ENCODE results near the gene OR11H6.

The OR11H6 gene

GRCh38 chr14:20195911-20196310 lies 27.6 kb upstream of the OR11H6 start:
- no peak overlapping the region for H2AK5ac ChIP-seq (ENCODE audit: low read length, severe bottlenecking)
- H4K91ac ChIP-seq (ENCODE audit: low read length), result no peak overlapping the region
- no peak overlapping the region for H2BK5ac ChIP-seq (ENCODE audit: low read depth, low read length, poor library complexity, severe bottlenecking)
- H3K27ac ChIP-seq (ENCODE audit: low read length, poor library complexity, severe bottlenecking), result no peak overlapping the region
- no peak overlapping the region for H4K8ac ChIP-seq (ENCODE audit: low read length)
- H2AFZ ChIP-seq (ENCODE audit: low read depth, low read length), result no peak overlapping the region
- 32% methylated on average over 2 of the region's 2 CpGs for WGBS
- H3K9ac ChIP-seq (ENCODE audit: low read length), result no peak overlapping the region
- no peak overlapping the region for H2BK120ac ChIP-seq (ENCODE audit: low read depth, low read length)
- H3K36me3 ChIP-seq (ENCODE audit: control insufficient read depth in 1 of 2, insufficient read depth in 2 of 2, low read depth in 1 of 2, low read length in 2 of 2), result no peaks in the 10 kb centered on the region
- no peak overlapping the region for H3K14ac ChIP-seq (ENCODE audit: low read length in 2 of 2)
- DNase-seq, result no peak
- H2BK12ac ChIP-seq (ENCODE audit: low read length in 2 of 2), result no peak overlapping the region
- no peaks in the 10 kb centered on the region for H3K4me1 ChIP-seq (ENCODE audit: control insufficient read depth, insufficient read depth, low read depth, low read length)
- H3K4me2 ChIP-seq (ENCODE audit: low read length, poor library complexity, severe bottlenecking), result no peak overlapping the region
- no peak overlapping the region for H3K4ac ChIP-seq (ENCODE audit: low read depth in 1 of 2, low read length in 2 of 2)
- no peak overlapping the region for H3K18ac ChIP-seq (ENCODE audit: low read depth in 1 of 2, low read length in 2 of 2)
- no peaks in the 10 kb centered on the region for H3K79me1 ChIP-seq (replicated peaks; ENCODE audit: low read length, poor library complexity, severe bottlenecking)
- no peak overlapping the region for H3K4me3 ChIP-seq (ENCODE audit: insufficient read depth in 1 of 2, low read depth in 1 of 2, low read length in 2 of 2)
- no peaks in the 10 kb centered on the region for H3K9me3 ChIP-seq (ENCODE audit: control insufficient read depth, low read length)
- no peak overlapping the region for H2BK15ac ChIP-seq (ENCODE audit: low read depth, poor library complexity, severe bottlenecking)
- H3K27me3 ChIP-seq (ENCODE audit: control insufficient read depth in 1 of 2, insufficient read depth in 1 of 2, low read length in 2 of 2), result peaks cover 0 to 2% of the 10 kb centered on the region in 2 experiments
- H3K23ac ChIP-seq (ENCODE audit: low read length in 2 of 2), result no peak overlapping the region

- no peaks in the 10 kb centered on the region for H3K36me3 ChIP-seq (ENCODE audit: control insufficient read depth in 1 of 2, insufficient read depth in 2 of 2, low read depth in 1 of 2, low read length in 2 of 2)
- H3K27me3 ChIP-seq (ENCODE audit: control insufficient read depth in 1 of 2, insufficient read depth in 1 of 2, low read length in 2 of 2), result no peaks in the 10 kb centered on the region
- no peak overlapping the region for H3K14ac ChIP-seq (ENCODE audit: low read length in 2 of 2)
- no peaks in the 10 kb centered on the region for H3K79me1 ChIP-seq (replicated peaks; ENCODE audit: low read length, poor library complexity, severe bottlenecking)
- no peak overlapping the region for H3K9ac ChIP-seq (ENCODE audit: low read length)
- WGBS, result 67% methylated on average over 5 of the region's 6 CpGs
- H4K8ac ChIP-seq (ENCODE audit: low read length), result no peak overlapping the region
- no peak overlapping the region for H3K23ac ChIP-seq (ENCODE audit: low read length in 2 of 2)
- no peak overlapping the region for H4K91ac ChIP-seq (ENCODE audit: low read length)
- H3K4me1 ChIP-seq (ENCODE audit: control insufficient read depth, insufficient read depth, low read depth, low read length), result no peaks in the 10 kb centered on the region
- H2BK120ac ChIP-seq (ENCODE audit: low read depth, low read length), result no peak overlapping the region
- no peak overlapping the region for H2AK5ac ChIP-seq (ENCODE audit: low read length, severe bottlenecking)
- no peak overlapping the region for H2BK15ac ChIP-seq (ENCODE audit: low read depth, poor library complexity, severe bottlenecking)
- H3K18ac ChIP-seq (ENCODE audit: low read depth in 1 of 2, low read length in 2 of 2), result no peak overlapping the region
- no peak overlapping the region for H3K4ac ChIP-seq (ENCODE audit: low read depth in 1 of 2, low read length in 2 of 2)
- H2BK5ac ChIP-seq (ENCODE audit: low read depth, low read length, poor library complexity, severe bottlenecking), result no peak overlapping the region
- no peak for DNase-seq
- no peaks in the 10 kb centered on the region for H3K9me3 ChIP-seq (ENCODE audit: control insufficient read depth, low read length)
- H3K4me3 ChIP-seq (ENCODE audit: insufficient read depth in 1 of 2, low read depth in 1 of 2, low read length in 2 of 2), result no peak overlapping the region
- H3K4me2 ChIP-seq (ENCODE audit: low read length, poor library complexity, severe bottlenecking), result no peak overlapping the region
- no peak overlapping the region for H2BK12ac ChIP-seq (ENCODE audit: low read length in 2 of 2)
- no peak overlapping the region for H2AFZ ChIP-seq (ENCODE audit: low read depth, low read length)
- H3K27ac ChIP-seq (ENCODE audit: low read length, poor library complexity, severe bottlenecking), result no peak overlapping the region
These were observed 26.1 kb upstream of the OR11H6 start for GRCh38 chr14:20197459-20197858.

- Histone ChIP-seq H3K18ac (ENCODE audit: low read depth in 1 of 2, low read length in 2 of 2) (no peak overlapping the region), H3K23ac (ENCODE audit: low read length in 2 of 2) (no peak overlapping the region), H3K4ac (ENCODE audit: low read depth in 1 of 2, low read length in 2 of 2) (no peak overlapping the region), H3K36me3 (ENCODE audit: control insufficient read depth in 1 of 2, insufficient read depth in 2 of 2, low read depth in 1 of 2, low read length in 2 of 2) (no peaks in the 10 kb centered on the region), H3K27me3 (ENCODE audit: control insufficient read depth in 1 of 2, insufficient read depth in 1 of 2, low read length in 2 of 2) (no peaks in the 10 kb centered on the region), H2AK5ac (ENCODE audit: low read length, severe bottlenecking) (no peak overlapping the region), H2AFZ (ENCODE audit: low read depth, low read length) (no peak overlapping the region), H3K9me3 (ENCODE audit: control insufficient read depth, low read length) (no peaks in the 10 kb centered on the region), H3K27ac (ENCODE audit: low read length, poor library complexity, severe bottlenecking) (no peak overlapping the region), H4K8ac (ENCODE audit: low read length) (no peak overlapping the region), H2BK5ac (ENCODE audit: low read depth, low read length, poor library complexity, severe bottlenecking) (no peak overlapping the region), H2BK120ac (ENCODE audit: low read depth, low read length) (no peak overlapping the region), H3K4me2 (ENCODE audit: low read length, poor library complexity, severe bottlenecking) (no peak overlapping the region), H4K91ac (ENCODE audit: low read length) (no peak overlapping the region), H3K4me1 (ENCODE audit: control insufficient read depth, insufficient read depth, low read depth, low read length) (no peaks in the 10 kb centered on the region), H2BK15ac (ENCODE audit: low read depth, poor library complexity, severe bottlenecking) (no peak overlapping the region), H3K4me3 (ENCODE audit: insufficient read depth in 1 of 2, low read depth in 1 of 2, low read length in 2 of 2) (no peak overlapping the region), H2BK12ac (ENCODE audit: low read length in 2 of 2) (no peak overlapping the region), H3K14ac (ENCODE audit: low read length in 2 of 2) (no peak overlapping the region), H3K79me1 (replicated peaks; ENCODE audit: low read length, poor library complexity, severe bottlenecking) (no peaks in the 10 kb centered on the region), H3K9ac (ENCODE audit: low read length) (no peak overlapping the region)
- 43% methylated on average over 5 of the region's 5 CpGs for WGBS
- DNase-seq, result no peak
These were observed 24.5 kb upstream of the OR11H6 start for GRCh38 chr14:20198991-20199390.

- H4K8ac ChIP-seq (ENCODE audit: low read length), result no peak overlapping the region
- H2BK12ac ChIP-seq (ENCODE audit: low read length in 2 of 2), result no peak overlapping the region
- H3K79me1 ChIP-seq (replicated peaks; ENCODE audit: low read length, poor library complexity, severe bottlenecking), result no peaks in the 10 kb centered on the region
These were observed 18.8 kb upstream of the OR11H6 start for GRCh38 chr14:20204721-20205120.

More at GRCh38 chr14:20204721-20205120, 18.8 kb upstream of the OR11H6 start:
- no peak overlapping the region for H3K27ac ChIP-seq (ENCODE audit: low read length, poor library complexity, severe bottlenecking)
- no peak overlapping the region for H2AK5ac ChIP-seq (ENCODE audit: low read length, severe bottlenecking)
- H2BK15ac ChIP-seq (ENCODE audit: low read depth, poor library complexity, severe bottlenecking), result no peak overlapping the region
- H2BK5ac ChIP-seq (ENCODE audit: low read depth, low read length, poor library complexity, severe bottlenecking), result no peak overlapping the region
- H2BK120ac ChIP-seq (ENCODE audit: low read depth, low read length), result no peak overlapping the region
- no peak overlapping the region for H2AFZ ChIP-seq (ENCODE audit: low read depth, low read length)
- no peaks in the 10 kb centered on the region for H3K9me3 ChIP-seq (ENCODE audit: control insufficient read depth, low read length)
- H3K4me3 ChIP-seq (ENCODE audit: insufficient read depth in 1 of 2, low read depth in 1 of 2, low read length in 2 of 2), result no peak overlapping the region
- H3K14ac ChIP-seq (ENCODE audit: low read length in 2 of 2), result no peak overlapping the region
- no peak overlapping the region for H4K91ac ChIP-seq (ENCODE audit: low read length)
- no peaks in the 10 kb centered on the region for H3K27me3 ChIP-seq (ENCODE audit: control insufficient read depth in 1 of 2, insufficient read depth in 1 of 2, low read length in 2 of 2)
- no peak overlapping the region for H3K23ac ChIP-seq (ENCODE audit: low read length in 2 of 2)
- no peak overlapping the region for H3K18ac ChIP-seq (ENCODE audit: low read depth in 1 of 2, low read length in 2 of 2)
- no peak overlapping the region for H3K4ac ChIP-seq (ENCODE audit: low read depth in 1 of 2, low read length in 2 of 2)
- H3K36me3 ChIP-seq (ENCODE audit: control insufficient read depth in 1 of 2, insufficient read depth in 2 of 2, low read depth in 1 of 2, low read length in 2 of 2), result no peaks in the 10 kb centered on the region
- no peak overlapping the region for H3K4me2 ChIP-seq (ENCODE audit: low read length, poor library complexity, severe bottlenecking)
- H3K4me1 ChIP-seq (ENCODE audit: control insufficient read depth, insufficient read depth, low read depth, low read length), result no peaks in the 10 kb centered on the region
- 96% methylated on average over 2 of the region's 3 CpGs for WGBS
- DNase-seq, result no peak
- H3K9ac ChIP-seq (ENCODE audit: low read length), result no peak overlapping the region
